Sigmoid colon (tissue), 4 donors: ENCODE results near the gene CFAP20.

Source experiments
- POLR2A ChIP-seq, 2 donors: fragments of 450-650 bp; IDR thresholded peaks; one replicate each; pipeline ENCODE4 v1.6.1; 2016; ENCODE audit warnings: antibody characterized with exemption in 2 of 2, mild to moderate bottlenecking in 2 of 2, moderate library complexity in 2 of 2
- POLR2AphosphoS5 ChIP-seq, 4 donors: sonication (generic); formaldehyde crosslinking; IDR thresholded peaks; one replicate each; pipeline ENCODE4 v1.6.1; 2017; ENCODE audit warnings: antibody characterized with exemption in 4 of 4
- TF ChIP-seq, protein P1 (sequence below), 4 experiments: fragments of 450-650 bp in 3 of 4; fragments of 200-600 bp in 1 of 4; IDR thresholded peaks; one replicate each; pipeline ENCODE4 v1.5.1; 2016 to 2019; ENCODE audit warnings: antibody characterized with exemption in 4 of 4, mild to moderate bottlenecking in 3 of 4, moderate library complexity in 2 of 4

DNA sequence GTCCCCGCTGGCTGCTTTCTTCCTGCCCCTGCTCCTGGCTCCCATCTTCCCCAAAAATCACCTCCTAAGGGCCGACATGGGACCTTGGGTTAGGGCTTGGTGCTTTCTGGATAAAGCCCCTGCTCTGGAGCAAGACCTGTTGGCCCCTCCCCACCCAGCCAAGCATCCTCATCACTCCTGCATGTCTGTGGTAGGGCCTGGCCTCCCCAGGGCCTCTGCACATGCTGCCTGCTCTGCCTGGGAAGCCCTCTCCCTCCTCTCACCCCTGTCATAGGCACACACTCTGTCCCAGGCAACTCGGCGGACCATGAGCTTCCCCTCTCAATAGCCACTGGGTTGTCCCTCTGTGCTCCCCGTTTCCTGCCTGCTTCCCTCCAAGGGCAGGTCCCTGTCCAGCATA, 35.2 kb downstream of the CFAP20 start:
- no peak for TF ChIP-seq POLR2A (IDR thresholded peaks at IDR 0.05)
- no peak for TF ChIP-seq POLR2AphosphoS5 (IDR thresholded peaks at IDR 0.05)
- TF ChIP-seq, protein P1, sequence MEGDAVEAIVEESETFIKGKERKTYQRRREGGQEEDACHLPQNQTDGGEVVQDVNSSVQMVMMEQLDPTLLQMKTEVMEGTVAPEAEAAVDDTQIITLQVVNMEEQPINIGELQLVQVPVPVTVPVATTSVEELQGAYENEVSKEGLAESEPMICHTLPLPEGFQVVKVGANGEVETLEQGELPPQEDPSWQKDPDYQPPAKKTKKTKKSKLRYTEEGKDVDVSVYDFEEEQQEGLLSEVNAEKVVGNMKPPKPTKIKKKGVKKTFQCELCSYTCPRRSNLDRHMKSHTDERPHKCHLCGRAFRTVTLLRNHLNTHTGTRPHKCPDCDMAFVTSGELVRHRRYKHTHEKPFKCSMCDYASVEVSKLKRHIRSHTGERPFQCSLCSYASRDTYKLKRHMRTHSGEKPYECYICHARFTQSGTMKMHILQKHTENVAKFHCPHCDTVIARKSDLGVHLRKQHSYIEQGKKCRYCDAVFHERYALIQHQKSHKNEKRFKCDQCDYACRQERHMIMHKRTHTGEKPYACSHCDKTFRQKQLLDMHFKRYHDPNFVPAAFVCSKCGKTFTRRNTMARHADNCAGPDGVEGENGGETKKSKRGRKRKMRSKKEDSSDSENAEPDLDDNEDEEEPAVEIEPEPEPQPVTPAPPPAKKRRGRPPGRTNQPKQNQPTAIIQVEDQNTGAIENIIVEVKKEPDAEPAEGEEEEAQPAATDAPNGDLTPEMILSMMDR (IDR thresholded peaks at IDR 0.05) = no peak
